CD14-positive monocyte (primary cell): ENCODE measurements around the gene MAP4K3. TPM values are rescaled to one million over a fixed set of nuclear protein-coding genes. Genes with fewer than 3 reads are reported as not detected.

ENCODE experiments used
- DNase-seq, 3 donors: peaks; one replicate each; pipeline ENCODE4 v3.0.0-alpha.2; 2011 to 2022
- H2AFZ ChIP-seq: 2 replicates; pipeline ENCODE4 v1.6.0; 2012; ENCODE audit warnings: mild to moderate bottlenecking, low read depth, low read length, inconsistent platforms; ENCODE audit not compliant: insufficient read depth, poor library complexity, severe bottlenecking
- H3K27ac ChIP-seq, 2 donors: 1 replicate in 1 of 2; 2 replicates in 1 of 2; pipeline ENCODE4 v1.5.1; 2012 to 2013; ENCODE audit warnings: low read length in 2 of 2, control low read depth in 1 of 2, inconsistent platforms in 1 of 2, low read depth in 1 of 2, mild to moderate bottlenecking in 1 of 2
- H3K27me3 ChIP-seq, 2 donors: one replicate each; pipeline versions ENCODE4 v1.6.0 to v1.6.1; 2011 to 2013; ENCODE audit warnings: low read length in 2 of 2; ENCODE audit not compliant: control insufficient read depth in 2 of 2, insufficient read depth in 2 of 2
- H3K36me3 ChIP-seq, 2 donors: replicated peaks in 1 of 2; 1 replicate in 1 of 2; 2 replicates in 1 of 2; pipeline versions ENCODE4 v1.5.1 to v1.6.1; 2012 to 2013; ENCODE audit warnings: low read length in 2 of 2, control low read depth in 1 of 2, inconsistent platforms in 1 of 2, mild to moderate bottlenecking in 1 of 2; ENCODE audit not compliant: insufficient read depth in 2 of 2, control insufficient read depth in 1 of 2
- H3K4me1 ChIP-seq, 2 donors: 1 replicate in 1 of 2; 2 replicates in 1 of 2; pipeline versions ENCODE4 v1.5.1 to v1.6.1; 2012 to 2013; ENCODE audit warnings: low read length in 2 of 2, control low read depth in 1 of 2, inconsistent platforms in 1 of 2, mild to moderate bottlenecking in 1 of 2, moderate library complexity in 1 of 2; ENCODE audit not compliant: insufficient read depth in 2 of 2, control insufficient read depth in 1 of 2
- H3K4me2 ChIP-seq: replicated peaks from 2 replicates; pipeline ENCODE3; 2012; ENCODE audit warnings: low read length, moderate library complexity, mild to moderate bottlenecking; ENCODE audit not compliant: poor library complexity, severe bottlenecking; ENCODE audit errors: extremely low read depth
- H3K4me3 ChIP-seq, 3 experiments: fragments of 200-600 bp in 1 of 3; sonication (generic) in 1 of 3; replicated peaks in 1 of 3; 1 replicate in 2 of 3; 2 replicates in 1 of 3; pipeline ENCODE4 v1.5.1; 2011 to 2013; ENCODE audit warnings: low read length in 3 of 3, mild to moderate bottlenecking in 3 of 3, control low read depth in 2 of 3, low read depth in 2 of 3, inconsistent platforms in 1 of 3, moderate library complexity in 1 of 3
- H3K79me2 ChIP-seq: 2 replicates; pipeline ENCODE4 v1.6.0; 2012; ENCODE audit warnings: mild to moderate bottlenecking, control low read depth, inconsistent platforms, low read length, moderate library complexity; ENCODE audit not compliant: insufficient read depth
- H3K9ac ChIP-seq: 2 replicates; pipeline ENCODE4 v1.6.0; 2017; ENCODE audit warnings: low read length, mild to moderate bottlenecking; ENCODE audit not compliant: insufficient read depth, poor library complexity, severe bottlenecking
- H3K9me3 ChIP-seq, 2 donors: replicated peaks in 1 of 2; 1 replicate in 1 of 2; 2 replicates in 1 of 2; pipeline versions ENCODE4 v1.5.1 to v1.6.1; 2012 to 2013; ENCODE audit warnings: low read length in 2 of 2, control low read depth in 1 of 2; ENCODE audit not compliant: control insufficient read depth in 1 of 2, insufficient read depth in 1 of 2
- H4K20me1 ChIP-seq: 2 replicates; pipeline ENCODE4 v1.6.0; 2012; ENCODE audit warnings: mild to moderate bottlenecking, low read length, control low read depth, moderate library complexity; ENCODE audit not compliant: insufficient read depth
- H3K27ac Mint-ChIP-seq, 7 donors: one replicate each; pipeline ENCODE4 v1.8.0; 2020; ENCODE audit warnings: mild to moderate bottlenecking in 7 of 7, mixed read lengths in 7 of 7, moderate library complexity in 6 of 7, inconsistent platforms in 2 of 7
- H3K27me3 Mint-ChIP-seq, 3 donors: one replicate each; pipeline ENCODE4 v1.8.0; 2021 to 2022; ENCODE audit warnings: low read depth in 3 of 3, mild to moderate bottlenecking in 3 of 3, mixed read lengths in 3 of 3, moderate library complexity in 3 of 3, inconsistent platforms in 1 of 3
- H3K36me3 Mint-ChIP-seq, 2 donors: one replicate each; pipeline ENCODE4 v1.8.0; 2020; ENCODE audit warnings: mixed read lengths in 2 of 2, inconsistent platforms in 1 of 2, mild to moderate bottlenecking in 1 of 2
- H3K4me1 Mint-ChIP-seq: one replicate; pipeline ENCODE4 v1.8.0; 2020; ENCODE audit warnings: mild to moderate bottlenecking, mixed read lengths
- H3K4me3 Mint-ChIP-seq, 2 donors: one replicate each; pipeline ENCODE4 v1.8.0; 2020; ENCODE audit warnings: mild to moderate bottlenecking in 2 of 2, mixed read lengths in 2 of 2, moderate library complexity in 1 of 2
- H3K9me3 Mint-ChIP-seq, 7 donors: one replicate each; pipeline ENCODE4 v1.8.0; 2020 to 2022; ENCODE audit warnings: mixed read lengths in 7 of 7, mild to moderate bottlenecking in 6 of 7, moderate library complexity in 6 of 7, inconsistent platforms in 2 of 7
- WGBS: methylation state at CpG from one replicate; pipeline ENCODE4 v1.1.5; 2013; ENCODE audit warnings: missing lambda C conversion rate; ENCODE audit not compliant: insufficient coverage; 5-methylcytosine and 5-hydroxymethylcytosine counted together
- intact Hi-C, 2 donors: fragments of 100-400 bp; cut with micrococcal nuclease; formaldehyde crosslinking; loops; one replicate each; pipeline versions ENCODE4 v1.15.0 to v1.15.1; 2023
- polyA plus RNA-seq, 3 donors: library from polyadenylated mRNA; depleted of rRNA in 1 of 3; unstranded in 2 of 3; stranded (reverse) in 1 of 3; fragments of 300-500 nt in 2 of 3; fragments of >200 nt in 1 of 3; fragmentation: Illumina TruSeq in 2 of 3; gene quantifications; 1 replicate in 2 of 3; 2 replicates in 1 of 3; pipeline ENCODE4 v1.2.3, GENCODE V29; 2012 to 2021
- TF ChIP-seq, protein P1 (sequence below): fragments of 200-600 bp; IDR thresholded peaks from one replicate; pipeline ENCODE4 v1.8.0; 2022; ENCODE audit warnings: antibody characterized with exemption, mild to moderate bottlenecking

MAP4K3 gene
- polyA plus RNA-seq, 3 donors, result 1.0 to 8.0 (median 4.0) TPM

DNA sequence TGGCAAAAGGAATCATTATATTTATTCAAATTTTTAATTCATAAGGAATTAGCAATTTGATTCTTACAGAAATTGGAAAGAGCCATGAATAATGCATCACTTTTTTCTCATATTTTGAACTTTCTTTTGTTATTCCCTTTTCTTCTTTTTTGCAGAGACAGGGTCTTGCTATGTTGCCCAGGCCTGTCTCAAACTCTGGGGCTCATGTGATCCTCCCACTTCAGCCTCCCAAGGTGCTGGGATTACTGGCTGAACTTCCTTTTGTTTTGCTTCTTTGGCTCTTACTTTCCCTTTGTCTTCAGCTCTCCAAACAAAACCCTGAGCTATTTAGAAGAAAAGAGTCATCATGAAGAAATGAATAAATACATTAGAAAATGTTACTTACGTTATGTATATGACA is 224.1 kb downstream of the MAP4K3 start:
- no peak overlapping the region for H3K27ac Mint-ChIP-seq
- no CpG with 5 or more reads among the region's 1 CpG for WGBS
- no peak for DNase-seq
- H3K4me3 ChIP-seq, result no peak overlapping the region
- no peak overlapping the region for H3K9ac ChIP-seq
- peaks cover 0 to 3% (median 0%) of the 10 kb centered on the region in 3 donors for H3K27me3 Mint-ChIP-seq
- no peaks in the 10 kb centered on the region for H3K36me3 ChIP-seq
- TF ChIP-seq, protein P1, sequence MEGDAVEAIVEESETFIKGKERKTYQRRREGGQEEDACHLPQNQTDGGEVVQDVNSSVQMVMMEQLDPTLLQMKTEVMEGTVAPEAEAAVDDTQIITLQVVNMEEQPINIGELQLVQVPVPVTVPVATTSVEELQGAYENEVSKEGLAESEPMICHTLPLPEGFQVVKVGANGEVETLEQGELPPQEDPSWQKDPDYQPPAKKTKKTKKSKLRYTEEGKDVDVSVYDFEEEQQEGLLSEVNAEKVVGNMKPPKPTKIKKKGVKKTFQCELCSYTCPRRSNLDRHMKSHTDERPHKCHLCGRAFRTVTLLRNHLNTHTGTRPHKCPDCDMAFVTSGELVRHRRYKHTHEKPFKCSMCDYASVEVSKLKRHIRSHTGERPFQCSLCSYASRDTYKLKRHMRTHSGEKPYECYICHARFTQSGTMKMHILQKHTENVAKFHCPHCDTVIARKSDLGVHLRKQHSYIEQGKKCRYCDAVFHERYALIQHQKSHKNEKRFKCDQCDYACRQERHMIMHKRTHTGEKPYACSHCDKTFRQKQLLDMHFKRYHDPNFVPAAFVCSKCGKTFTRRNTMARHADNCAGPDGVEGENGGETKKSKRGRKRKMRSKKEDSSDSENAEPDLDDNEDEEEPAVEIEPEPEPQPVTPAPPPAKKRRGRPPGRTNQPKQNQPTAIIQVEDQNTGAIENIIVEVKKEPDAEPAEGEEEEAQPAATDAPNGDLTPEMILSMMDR, result no peak
- peaks cover 10% of the 10 kb centered on the region for H3K4me1 Mint-ChIP-seq
- no peaks in the 10 kb centered on the region for H3K79me2 ChIP-seq
- H3K4me1 ChIP-seq, result peaks cover 6 to 8% of the 10 kb centered on the region in 2 donors
- no peaks in the 10 kb centered on the region for H3K27me3 ChIP-seq
- H3K9me3 Mint-ChIP-seq, result peaks cover 0 to 2% (median 0%) of the 10 kb centered on the region in 7 donors
- H2AFZ ChIP-seq, result no peak overlapping the region
- no peaks in the 10 kb centered on the region for H3K36me3 Mint-ChIP-seq
- H3K9me3 ChIP-seq, result no peaks in the 10 kb centered on the region
- H3K4me3 Mint-ChIP-seq, result no peak overlapping the region
- intact Hi-C loops, result no loop called here
- no peak overlapping the region for H3K27ac ChIP-seq
- H4K20me1 ChIP-seq, result no peaks in the 10 kb centered on the region
- H3K4me2 ChIP-seq, result no peak overlapping the region

DNA sequence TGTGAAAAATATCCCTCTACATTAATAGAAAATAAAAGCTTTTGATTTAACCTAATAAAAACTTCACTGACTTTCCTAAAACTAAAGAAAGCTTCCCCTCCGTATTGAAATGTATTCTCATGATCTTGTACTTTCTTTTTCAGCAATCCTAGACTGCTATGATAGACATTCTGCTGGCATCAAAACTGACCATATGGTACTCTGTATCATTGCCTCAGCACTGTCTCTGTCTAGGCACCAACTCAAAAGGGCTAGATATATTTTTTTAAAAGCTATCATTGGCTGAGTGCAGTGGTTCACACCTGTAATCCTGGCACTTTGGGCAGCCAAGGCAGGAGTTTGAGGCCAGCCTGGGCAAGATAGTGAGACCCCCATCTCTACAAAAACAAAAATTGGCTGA is 226.2 kb downstream of the MAP4K3 start:
- H3K9me3 ChIP-seq, result no peaks in the 10 kb centered on the region
- no peak overlapping the region for H2AFZ ChIP-seq
- Mint-ChIP-seq H3K9me3 (peaks cover 0 to 2% (median 0%) of the 10 kb centered on the region in 7 donors), H3K27me3 (peaks cover 0 to 3% (median 0%) of the 10 kb centered on the region in 3 donors), H3K4me1 (no peaks in the 10 kb centered on the region), H3K36me3 (no peaks in the 10 kb centered on the region), H3K27ac (no peak overlapping the region), H3K4me3 (no peak overlapping the region)
- no peaks in the 10 kb centered on the region for H3K27me3 ChIP-seq
- TF ChIP-seq, protein P1, result no peak
- no peak overlapping the region for H3K4me3 ChIP-seq
- H3K4me2 ChIP-seq, result no peak overlapping the region
- no peaks in the 10 kb centered on the region for H3K4me1 ChIP-seq
- H3K9ac ChIP-seq, result no peak overlapping the region
- no peaks in the 10 kb centered on the region for H3K36me3 ChIP-seq
- intact Hi-C loops, result no loop called here
- DNase-seq, result no peak
- no peak overlapping the region for H3K27ac ChIP-seq
- no peaks in the 10 kb centered on the region for H3K79me2 ChIP-seq
- 75% methylated on average over 1 of the region's 1 CpG for WGBS
- H4K20me1 ChIP-seq, result no peaks in the 10 kb centered on the region
